A673 (cell line): ENCODE results near the gene TMEM214. TPM values are rescaled to one million over a fixed set of nuclear protein-coding genes. Genes with fewer than 3 reads are reported as not detected.

Source experiments
- BruUV-seq: library from RNA; stranded (reverse); fragments of 400-500 nt; replicated peaks from 2 replicates; lab custom pipeline; 2021; lab: Mats Ljungman, UMichigan
- CTCF ChIA-PET: fragments of 300-600 bp; sonication (Branson Sonifier 250); formaldehyde crosslinking; loops from one replicate; lab custom pipeline; 2022; ENCODE audit warnings: antibody characterized with exemption; lab: Charles Lee
- POLR2A ChIA-PET: fragments of 300-600 bp; sonication (Branson Sonifier 250); formaldehyde crosslinking; loops from one replicate; lab custom pipeline; 2022; ENCODE audit warnings: antibody characterized with exemption; ENCODE audit not compliant: low non-redundant PET; lab: Charles Lee
- DNase-seq: peaks from one replicate; pipeline ENCODE4 v3.0.0-alpha.2; 2015; ENCODE audit warnings: low spot score
- H3K27ac ChIP-seq: fragments of 200-600 bp; sonication (generic); 2 replicates; pipeline ENCODE4 v1.5.1; 2016; ENCODE audit warnings: mixed run types, low read depth, mild to moderate bottlenecking, mixed read lengths, antibody characterized with exemption, low read length; ENCODE audit not compliant: poor library complexity, severe bottlenecking
- H3K27me3 ChIP-seq: fragments of 200-600 bp; sonication (generic); replicated peaks from 2 replicates; pipeline ENCODE4 v1.6.1; 2017; ENCODE audit warnings: mixed run types, low read depth, mild to moderate bottlenecking, mixed read lengths, antibody characterized with exemption, low read length; ENCODE audit not compliant: insufficient read depth, poor library complexity
- H3K36me3 ChIP-seq: fragments of 200-600 bp; sonication (generic); 2 replicates; pipeline ENCODE4 v1.6.1; 2016; ENCODE audit warnings: mixed run types, mild to moderate bottlenecking, mixed read lengths, antibody characterized with exemption, low read length; ENCODE audit not compliant: insufficient read depth, poor library complexity, severe bottlenecking
- H3K4me1 ChIP-seq: fragments of 200-600 bp; sonication (generic); 2 replicates; pipeline ENCODE4 v1.6.1; 2017; ENCODE audit warnings: mixed run types, mild to moderate bottlenecking, mixed read lengths, antibody characterized with exemption, low read length; ENCODE audit not compliant: insufficient read depth, poor library complexity, severe bottlenecking
- H3K4me3 ChIP-seq: fragments of 200-600 bp; sonication (generic); 2 replicates; pipeline ENCODE4 v1.5.1; 2016; ENCODE audit warnings: low read depth, mixed run types, mild to moderate bottlenecking, mixed read lengths, low read length; ENCODE audit not compliant: poor library complexity, severe bottlenecking
- H3K9me3 ChIP-seq: fragments of 200-600 bp; sonication (generic); 2 replicates; pipeline ENCODE4 v1.6.1; 2016; ENCODE audit warnings: mixed run types, low read depth, mild to moderate bottlenecking, mixed read lengths, antibody characterized with exemption, low read length; ENCODE audit not compliant: poor library complexity, severe bottlenecking
- EZH2 ChIP-seq: fragments of 200-600 bp; sonication (generic); IDR thresholded peaks from 2 replicates; pipeline ENCODE4 v1.6.1; 2017; ENCODE audit warnings: borderline replicate concordance, low read depth, mild to moderate bottlenecking, mixed read lengths, antibody characterized with exemption, low read length; ENCODE audit not compliant: poor library complexity, severe bottlenecking
- intact Hi-C: fragments of 100-400 bp; cut with micrococcal nuclease; formaldehyde crosslinking; loops from one replicate; pipeline ENCODE4 v1.10.0; 2022; ENCODE audit not compliant: unreplicated experiment
- total RNA-seq: library from RNA; stranded (reverse); gene quantifications from 2 replicates; pipeline ENCODE4 v1.2.3, GENCODE V29; 2021
- TF ChIP-seq, protein P1 (sequence below): fragments of 300-800, 200-600 bp; sonication (generic); conservative IDR thresholded peaks from 2 replicates; pipeline ENCODE4 v1.5.1; 2017; ENCODE audit warnings: low read depth, mild to moderate bottlenecking, antibody characterized with exemption, low read length, moderate library complexity, mixed read lengths

Gene TMEM214
- total RNA-seq, 1 experiment from 2014 or later, result 76.7 TPM

DNA sequence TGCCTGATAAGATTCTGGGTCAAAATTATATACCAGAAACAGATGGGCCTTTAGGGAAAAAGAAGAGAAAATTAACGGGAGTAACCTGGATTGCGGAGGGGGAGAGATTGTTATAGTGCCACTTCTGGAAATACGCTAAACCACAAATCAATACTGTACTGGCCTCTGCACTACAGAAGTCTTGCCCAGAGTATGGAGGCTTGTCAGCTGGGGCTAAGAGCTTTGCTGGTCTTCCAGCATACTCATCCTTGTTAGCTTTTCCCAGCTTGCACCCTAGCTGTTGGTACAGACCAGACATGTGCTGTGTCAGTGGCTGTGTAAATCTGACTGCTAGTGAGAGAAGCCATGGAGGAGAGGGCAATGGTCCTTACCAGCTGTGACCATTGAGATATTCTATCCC lies 27.6 kb downstream of the TMEM214 start:
- CTCF ChIA-PET, result no interaction called here
- peaks cover 28% of the 10 kb centered on the region for H3K36me3 ChIP-seq
- TF ChIP-seq, protein P1, sequence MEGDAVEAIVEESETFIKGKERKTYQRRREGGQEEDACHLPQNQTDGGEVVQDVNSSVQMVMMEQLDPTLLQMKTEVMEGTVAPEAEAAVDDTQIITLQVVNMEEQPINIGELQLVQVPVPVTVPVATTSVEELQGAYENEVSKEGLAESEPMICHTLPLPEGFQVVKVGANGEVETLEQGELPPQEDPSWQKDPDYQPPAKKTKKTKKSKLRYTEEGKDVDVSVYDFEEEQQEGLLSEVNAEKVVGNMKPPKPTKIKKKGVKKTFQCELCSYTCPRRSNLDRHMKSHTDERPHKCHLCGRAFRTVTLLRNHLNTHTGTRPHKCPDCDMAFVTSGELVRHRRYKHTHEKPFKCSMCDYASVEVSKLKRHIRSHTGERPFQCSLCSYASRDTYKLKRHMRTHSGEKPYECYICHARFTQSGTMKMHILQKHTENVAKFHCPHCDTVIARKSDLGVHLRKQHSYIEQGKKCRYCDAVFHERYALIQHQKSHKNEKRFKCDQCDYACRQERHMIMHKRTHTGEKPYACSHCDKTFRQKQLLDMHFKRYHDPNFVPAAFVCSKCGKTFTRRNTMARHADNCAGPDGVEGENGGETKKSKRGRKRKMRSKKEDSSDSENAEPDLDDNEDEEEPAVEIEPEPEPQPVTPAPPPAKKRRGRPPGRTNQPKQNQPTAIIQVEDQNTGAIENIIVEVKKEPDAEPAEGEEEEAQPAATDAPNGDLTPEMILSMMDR, result no peak
- no peak for TF ChIP-seq EZH2
- POLR2A ChIA-PET, result interaction anchor here (0.6 kb wide), 1 partner anchor 219 kb away, joined by 9 read pairs; no protein-coding TSS in a partner anchor
- H3K27me3 ChIP-seq, result no peaks in the 10 kb centered on the region
- intact Hi-C loops, result no loop called here
- H3K27ac ChIP-seq, result no peak overlapping the region
- no peaks in the 10 kb centered on the region for H3K9me3 ChIP-seq
- H3K4me1 ChIP-seq, result no peaks in the 10 kb centered on the region
- H3K4me3 ChIP-seq, result no peak overlapping the region
- BruUV-seq, result no TSS peak
- no peak for DNase-seq

DNA sequence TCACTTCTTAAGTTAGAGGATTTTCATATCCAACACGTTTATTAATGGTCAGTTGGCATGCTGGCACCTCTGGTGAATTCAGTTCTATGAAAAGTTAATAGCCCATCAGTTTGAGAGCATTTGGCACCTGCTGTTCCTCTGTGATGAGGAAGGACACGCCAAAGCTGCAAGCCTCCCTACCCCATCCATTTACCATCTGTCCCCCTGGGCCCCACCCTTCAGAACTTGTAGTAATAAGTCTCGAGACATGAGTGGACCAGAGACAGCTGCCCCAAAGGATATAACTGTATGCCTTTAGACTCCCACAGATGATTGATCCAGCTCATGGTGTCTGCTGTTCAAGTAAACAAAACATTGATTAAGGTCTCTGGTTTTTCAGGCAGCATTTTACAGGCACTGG lies 32.4 kb downstream of the TMEM214 start:
- TF ChIP-seq, protein P1, result no peak
- no peak for TF ChIP-seq EZH2
- Histone ChIP-seq H3K4me3 (no peak overlapping the region), H3K27me3 (no peaks in the 10 kb centered on the region), H3K4me1 (peaks cover 6% of the 10 kb centered on the region), H3K36me3 (peaks cover 19% of the 10 kb centered on the region), H3K9me3 (no peaks in the 10 kb centered on the region), H3K27ac (no peak overlapping the region)
- BruUV-seq, result no TSS peak
- no peak for DNase-seq
- intact Hi-C loops, result no loop called here
- ChIA-PET CTCF (no interaction called here), POLR2A (interaction anchor here (0.7 kb wide), 1 partner anchor 278 kb away, joined by 9 read pairs; no protein-coding TSS in a partner anchor)

DNA sequence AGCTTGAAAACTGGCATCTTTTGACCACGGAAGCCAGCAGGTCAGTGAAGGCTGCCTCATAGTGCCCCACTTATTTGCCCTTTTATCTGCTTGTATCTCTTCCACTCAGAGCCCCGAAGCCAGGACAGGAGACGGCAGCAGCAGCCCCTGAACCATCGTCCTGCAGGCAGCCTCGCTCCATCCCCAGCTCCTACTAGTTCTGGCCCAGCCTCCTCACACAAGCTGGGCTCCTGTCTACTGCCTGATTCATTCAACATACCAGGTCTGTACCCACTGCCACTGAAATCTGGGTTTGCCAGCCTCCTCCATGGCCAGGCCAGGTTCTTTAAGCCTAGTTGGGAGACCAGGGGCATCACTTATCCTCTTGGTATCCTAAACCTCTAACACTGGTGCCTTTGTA lies 34.6 kb downstream of the TMEM214 start:
- TF ChIP-seq, protein P1, result no peak
- TF ChIP-seq EZH2, result no peak
- peaks cover 16% of the 10 kb centered on the region for H3K4me1 ChIP-seq
- ChIA-PET POLR2A (interaction anchor here (0.6 kb wide), 2 partner anchors 17 to 500 kb away, joined by 3 to 5 read pairs; no protein-coding TSS in a partner anchor), CTCF (no interaction called here)
- no peak overlapping the region for H3K4me3 ChIP-seq
- no peaks in the 10 kb centered on the region for H3K27me3 ChIP-seq
- no peak overlapping the region for H3K27ac ChIP-seq
- no peaks in the 10 kb centered on the region for H3K9me3 ChIP-seq
- intact Hi-C loops, result no loop called here
- no TSS peak for BruUV-seq
- no peak for DNase-seq
- peaks cover 21% of the 10 kb centered on the region for H3K36me3 ChIP-seq
